HG02623 (cell line): ENCODE results near the gene FLOT2.
"Not testable (repeated sequence)": the region's sequence is repeated elsewhere in the genome, so short reads cannot be mapped to it uniquely, and the experiment has no call there.

ENCODE experiments used
- ATAC-seq: cut with Tn5 transposase; IDR thresholded peaks from one replicate; pipeline ENCODE4 v1.9.1; 2021; ENCODE audit warnings: moderate library complexity; ENCODE audit not compliant: unreplicated experiment

The FLOT2 gene

GRCh38 chr17:28896884-28897768 lies at the start of gene FLOT2:
Gene FLOT2 (minus strand): TSS chr17:28897733. CDS start chr17:28897574, 159 bp downstream.
- ATAC-seq, result no peak

GRCh38 chr17:28946239-28946638 lies 48.7 kb upstream of the FLOT2 start:
- no peak for ATAC-seq

GRCh38 chr17:28944862-28945741 lies 47.6 kb upstream of the FLOT2 start:
- ATAC-seq, result no peak

GRCh38 chr17:28944343-28944742 lies 46.8 kb upstream of the FLOT2 start:
- no peak for ATAC-seq

GRCh38 chr17:28942925-28943324 lies 45.4 kb upstream of the FLOT2 start:
- no peak for ATAC-seq

- no peak for ATAC-seq
These were observed 43.7 kb upstream of the FLOT2 start for GRCh38 chr17:28941251-28941650.

GRCh38 chr17:28940675-28941074 lies 43.1 kb upstream of the FLOT2 start:
- no peak for ATAC-seq

- no peak for ATAC-seq
These were observed 42.6 kb upstream of the FLOT2 start for GRCh38 chr17:28940142-28940541.

- ATAC-seq, result no peak
These were observed 41.0 kb upstream of the FLOT2 start for GRCh38 chr17:28938552-28938951.

- no peak for ATAC-seq
These were observed 39.7 kb upstream of the FLOT2 start for GRCh38 chr17:28937044-28937729.

GRCh38 chr17:28935744-28936460 lies 38.4 kb upstream of the FLOT2 start:
- ATAC-seq, result no peak

GRCh38 chr17:28934508-28934907 lies 37.0 kb upstream of the FLOT2 start:
- not testable (repeated sequence) for ATAC-seq

- ATAC-seq, result no peak
These were observed 32.3 kb upstream of the FLOT2 start for GRCh38 chr17:28929787-28930186.

GRCh38 chr17:28928061-28928460 lies 30.5 kb upstream of the FLOT2 start:
- ATAC-seq, result no peak

- no peak for ATAC-seq
These were observed 29.3 kb upstream of the FLOT2 start for GRCh38 chr17:28926786-28927185.

- no peak for ATAC-seq
These were observed 28.8 kb upstream of the FLOT2 start for GRCh38 chr17:28926366-28926765.

GRCh38 chr17:28925912-28926365 lies 28.4 kb upstream of the FLOT2 start:
- ATAC-seq, result no peak

GRCh38 chr17:28920201-28920600 lies 22.7 kb upstream of the FLOT2 start:
- no peak for ATAC-seq

GRCh38 chr17:28918295-28918694 lies 20.8 kb upstream of the FLOT2 start:
- no peak for ATAC-seq

- ATAC-seq, result no peak
These were observed 19.9 kb upstream of the FLOT2 start for GRCh38 chr17:28917465-28917864.
